GM19025 (cell line): ENCODE results near the gene PAXX.

Source experiments
- ATAC-seq: cut with Tn5 transposase; IDR thresholded peaks from one replicate; pipeline ENCODE4 v1.9.1; 2021; ENCODE audit warnings: mild to moderate bottlenecking, low read depth, moderate library complexity; ENCODE audit not compliant: unreplicated experiment

PAXX gene

DNA sequence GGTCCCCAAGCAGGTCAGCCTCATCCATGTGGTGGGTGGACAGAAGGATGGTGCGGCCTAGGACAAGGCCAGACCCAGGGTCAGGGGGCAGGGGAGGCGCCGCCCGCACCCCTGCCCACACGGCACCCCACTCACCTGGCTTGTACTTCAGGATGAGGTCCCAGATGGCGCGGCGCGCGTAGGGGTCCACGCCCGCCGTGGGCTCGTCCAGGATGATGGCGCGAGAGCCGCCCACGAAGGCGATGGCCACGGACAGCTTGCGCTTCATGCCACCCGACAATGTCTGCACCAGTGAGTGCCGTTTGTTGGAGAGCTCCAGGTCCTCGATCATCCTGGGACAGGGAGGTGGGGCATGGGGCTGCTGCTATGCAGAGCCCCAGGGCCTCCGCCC is 23.3 kb downstream of the PAXX start:
- ATAC-seq, result no peak

DNA sequence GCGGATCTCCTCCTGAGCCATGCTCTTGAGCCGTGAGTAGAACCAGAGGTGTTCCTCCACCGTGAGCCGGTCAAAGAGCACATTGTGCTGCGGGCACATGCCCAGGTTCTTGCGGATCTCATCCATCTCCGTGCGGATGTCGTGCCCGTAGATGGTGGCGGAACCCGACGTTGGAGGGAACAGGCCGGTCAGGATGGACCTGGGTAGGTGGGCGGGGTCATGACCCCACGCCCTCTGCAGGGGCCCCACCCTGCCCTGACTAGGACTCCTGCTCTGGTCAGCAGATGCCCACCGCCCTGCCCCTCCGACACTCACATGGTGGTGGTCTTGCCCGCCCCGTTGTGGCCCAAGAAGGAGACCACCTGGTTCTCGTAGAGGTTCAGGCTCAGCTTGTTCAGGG is 23.8 kb downstream of the PAXX start:
- no peak for ATAC-seq

DNA sequence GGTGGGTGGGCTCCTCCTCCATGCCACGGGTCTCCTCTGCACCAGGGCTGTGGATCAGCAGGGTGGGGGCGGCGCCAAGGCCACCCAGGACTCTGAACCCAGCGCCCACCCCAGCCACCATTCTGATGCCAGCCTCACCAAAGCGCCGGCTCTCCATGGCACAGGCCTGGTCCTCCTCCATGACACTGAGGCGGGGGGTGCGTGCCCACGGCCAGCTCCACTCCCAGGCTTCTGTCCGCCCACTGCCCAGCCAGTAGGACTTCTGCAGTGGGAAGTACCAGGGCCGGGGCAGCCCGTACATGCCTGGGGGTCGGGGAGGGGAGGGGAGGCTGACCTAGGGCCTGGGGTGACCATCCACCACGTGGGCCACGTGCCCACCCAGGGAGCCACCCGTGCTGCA is 24.2 kb downstream of the PAXX start:
- ATAC-seq, result no peak

GRCh38 chr9:137017071-137017470 is 24.8 kb downstream of the PAXX start:
- no peak for ATAC-seq

DNA sequence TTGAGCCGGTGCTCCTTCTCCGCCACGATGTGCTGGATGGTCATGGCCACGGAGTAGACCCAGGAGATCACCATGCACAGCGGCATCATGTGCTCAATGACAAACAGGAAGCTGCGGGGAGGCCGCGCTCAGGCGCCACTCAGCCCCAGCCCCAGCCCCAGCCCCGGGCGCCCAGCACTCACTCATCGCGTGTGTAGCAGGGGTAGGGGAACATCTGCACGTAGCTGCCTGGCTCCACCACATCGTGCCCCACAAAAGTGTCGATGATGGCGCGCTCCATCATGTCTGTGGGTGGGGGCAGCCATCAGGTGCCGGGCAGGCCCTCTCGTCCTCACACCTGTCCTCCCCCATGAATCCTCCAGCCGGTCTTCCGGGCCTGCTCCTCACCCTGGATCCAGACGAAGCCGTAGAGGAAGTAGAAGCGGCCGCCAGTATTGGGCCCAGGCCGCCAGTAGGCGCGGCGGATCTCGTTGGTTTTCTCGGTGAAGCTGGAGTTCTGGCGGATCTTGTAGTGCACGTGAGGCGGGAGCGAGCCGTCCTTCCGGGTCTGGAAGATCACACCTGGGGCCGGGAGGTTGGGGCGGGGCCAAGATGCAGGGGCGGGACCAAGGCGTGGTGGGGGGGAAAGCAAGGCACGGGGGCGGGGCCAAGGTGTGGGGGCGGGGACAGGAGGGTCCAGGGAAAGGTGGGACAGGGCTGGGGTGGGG is 25.7 kb downstream of the PAXX start:
- no peak for ATAC-seq

GRCh38 chr9:137018761-137019559 is 26.7 kb downstream of the PAXX start:
- ATAC-seq, result no peak

GRCh38 chr9:137019891-137020683 is 27.9 kb downstream of the PAXX start:
- no peak for ATAC-seq

GRCh38 chr9:137020771-137021567 is 28.7 kb downstream of the PAXX start:
- ATAC-seq, result no peak

- no peak for ATAC-seq
Observed at GRCh38 chr9:137021568-137021978, 29.4 kb downstream of the PAXX start.

- ATAC-seq, result no peak
Observed at GRCh38 chr9:137021979-137022661, 29.9 kb downstream of the PAXX start.

DNA sequence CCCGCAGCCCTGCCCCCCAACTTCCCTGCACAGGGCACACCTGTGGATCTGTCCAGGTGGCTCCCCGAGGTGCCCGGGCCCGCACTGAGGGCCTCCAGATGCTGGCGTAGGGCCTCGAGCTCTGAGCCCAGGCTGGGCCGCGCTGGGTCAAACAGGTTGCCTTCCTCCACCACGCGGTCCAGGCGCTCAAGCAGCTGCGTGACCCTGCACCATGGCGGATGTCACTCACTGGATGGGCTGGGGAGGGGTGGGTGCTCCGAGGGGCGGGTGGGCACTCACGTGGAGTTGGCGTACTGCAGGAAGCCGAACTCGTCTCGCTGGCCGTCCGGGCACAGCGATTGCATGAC is 30.4 kb downstream of the PAXX start:
- no peak for ATAC-seq

- no peak for ATAC-seq
Observed at GRCh38 chr9:137023157-137023556, 30.9 kb downstream of the PAXX start.

DNA sequence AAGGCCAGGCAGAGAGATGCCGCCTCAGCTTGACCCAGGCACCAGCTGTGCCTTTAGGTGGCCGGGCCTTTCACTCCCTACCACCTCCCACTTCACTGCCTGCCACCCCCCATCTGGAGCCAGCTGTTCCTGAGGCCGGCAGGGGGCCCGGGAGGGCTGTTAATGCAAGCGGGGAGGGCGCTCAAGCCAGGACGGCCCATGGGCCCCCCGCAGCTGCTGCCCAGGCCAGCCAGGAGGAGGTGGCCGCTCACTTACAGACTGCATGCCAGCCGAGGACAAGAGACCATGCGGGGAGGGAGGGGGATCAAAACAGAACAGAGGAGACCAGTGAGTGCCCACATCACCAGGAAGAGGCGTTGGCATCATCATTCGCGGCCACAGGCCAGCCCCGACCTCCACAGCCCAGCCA is 31.4 kb downstream of the PAXX start:
- no peak for ATAC-seq

DNA sequence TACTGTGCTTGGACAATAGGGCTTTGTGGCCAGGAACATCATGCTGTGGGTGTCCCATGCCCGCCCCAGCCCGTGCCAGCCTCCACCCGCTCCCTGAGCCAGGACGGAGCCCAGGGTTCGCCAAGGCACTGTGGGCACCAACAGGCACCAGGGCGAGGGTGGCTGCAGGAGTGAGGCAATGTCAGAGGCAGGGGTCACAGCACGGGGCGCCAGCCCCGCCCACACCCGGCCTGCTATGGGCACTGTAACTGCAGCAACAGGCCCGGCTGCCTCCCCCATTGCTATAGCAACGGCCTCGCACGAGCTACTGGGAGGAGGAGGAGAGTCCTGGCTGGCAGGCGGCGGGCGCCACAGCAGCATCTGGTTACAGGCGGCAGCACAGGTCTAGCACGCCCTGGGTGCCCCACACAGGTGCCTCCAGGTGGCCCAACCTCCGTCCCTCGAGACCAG is 33.3 kb downstream of the PAXX start:
- ATAC-seq, result no peak

DNA sequence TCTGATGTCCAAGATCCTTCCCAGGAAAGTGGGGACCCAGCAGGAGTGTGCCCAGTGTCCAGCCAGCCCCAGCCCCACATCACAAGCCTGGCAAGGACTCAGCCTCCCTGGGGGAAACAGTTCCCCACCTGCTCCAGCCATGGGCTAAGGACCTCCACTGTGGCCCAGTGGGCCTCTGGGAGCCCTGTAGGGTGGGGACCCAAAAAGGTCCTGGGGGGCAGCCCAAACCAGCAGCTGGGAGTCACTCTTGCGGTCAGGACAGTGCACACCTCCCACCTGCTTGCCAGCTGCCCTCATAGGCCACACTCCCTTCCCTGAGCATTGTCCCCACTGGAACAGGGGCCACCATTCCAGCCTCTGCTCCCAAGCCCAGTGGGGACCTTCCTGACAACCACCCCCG is 34.2 kb downstream of the PAXX start:
- ATAC-seq, result no peak

DNA sequence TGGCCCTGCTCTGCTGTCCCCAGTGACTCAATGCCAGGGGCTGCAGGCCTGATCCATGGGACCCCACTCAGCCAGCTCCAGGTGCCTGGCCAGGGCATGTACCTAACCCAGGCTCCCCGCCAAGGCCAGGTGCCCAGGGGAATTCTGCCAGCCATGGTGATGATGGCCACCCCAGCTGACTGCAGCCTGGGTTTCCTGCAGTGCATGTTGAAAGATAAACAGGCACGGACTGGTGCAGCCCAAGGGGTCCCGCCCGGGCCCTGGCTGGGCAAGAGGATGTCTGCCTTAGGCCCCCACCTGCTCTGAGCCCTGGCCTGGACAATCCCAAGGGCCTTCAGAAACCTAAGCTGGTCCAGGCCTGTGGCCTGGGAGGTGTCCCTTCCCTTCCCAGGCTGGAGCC is 34.6 kb downstream of the PAXX start:
- ATAC-seq, result no peak

- ATAC-seq, result no peak
Observed at GRCh38 chr9:137027369-137028262, 35.4 kb downstream of the PAXX start, which contains the start of gene ABCA2. TSS of gene ABCA2 (minus strand) at chr9:137028237. CDS start at chr9:137028140, 97 bp downstream.

GRCh38 chr9:137028263-137029057 is 36.2 kb downstream of the PAXX start:
- ATAC-seq, result no peak
